Neural crest cell (in vitro differentiated cells): Measurements from ENCODE around the gene ABCA2. TPM values are rescaled to one million over a fixed set of nuclear protein-coding genes. Genes with fewer than 3 reads are reported as not detected.

ENCODE experiments used
- DNase-seq: peaks from one replicate; pipeline ENCODE4 v3.0.0; 2021; ENCODE audit warnings: low read depth, mixed read lengths, low spot score
- H3K27ac Mint-ChIP-seq: one replicate; pipeline ENCODE4 v1.8.0; 2021; ENCODE audit warnings: mild to moderate bottlenecking, mixed read lengths; ENCODE audit not compliant: unreplicated experiment
- H3K27me3 Mint-ChIP-seq: 2 replicates; pipeline ENCODE4 v1.8.0; 2021; ENCODE audit warnings: low read depth, mild to moderate bottlenecking, mixed read lengths
- H3K36me3 Mint-ChIP-seq: 2 replicates; pipeline ENCODE4 v1.8.0; 2021; ENCODE audit warnings: low read depth, mild to moderate bottlenecking, mixed read lengths
- H3K4me1 Mint-ChIP-seq: 2 replicates; pipeline ENCODE4 v1.8.0; 2021; ENCODE audit warnings: mixed read lengths
- H3K4me3 Mint-ChIP-seq: one replicate; pipeline ENCODE4 v1.8.0; 2021; ENCODE audit warnings: mild to moderate bottlenecking, mixed read lengths
- H3K9me3 Mint-ChIP-seq: 2 replicates; pipeline ENCODE4 v1.8.0; 2021; ENCODE audit warnings: mixed read lengths
- CTCF ChIP-seq: fragments of 200-600 bp; sonication (generic); conservative IDR thresholded peaks from 2 replicates; pipeline ENCODE4 v1.5.0; 2021; ENCODE audit warnings: antibody characterized with exemption, mild to moderate bottlenecking
- total RNA-seq: library from RNA; stranded (reverse); gene quantifications from 2 replicates; pipeline ENCODE4 v1.2.1, GENCODE V29; 2021

ABCA2 gene
- total RNA-seq, 1 donor from 2014 or later, result 37.1 TPM

GRCh38 chr9:136961279-136962065, 66.6 kb downstream of the ABCA2 start:
- Mint-ChIP-seq H3K36me3 (no peaks in the 10 kb centered on the region), H3K4me3 (no peak overlapping the region), H3K4me1 (peaks cover 15% of the 10 kb centered on the region), H3K27me3 (no peaks in the 10 kb centered on the region), H3K9me3 (peaks cover 4% of the 10 kb centered on the region), H3K27ac (peak overlapping the region; percentile 12)
- DNase-seq, result no peak
- TF ChIP-seq CTCF, result no peak

- no peak overlapping the region for H3K4me3 Mint-ChIP-seq
- peaks cover 10% of the 10 kb centered on the region for H3K4me1 Mint-ChIP-seq
- H3K27ac Mint-ChIP-seq, result no peak overlapping the region
- H3K27me3 Mint-ChIP-seq, result no peaks in the 10 kb centered on the region
- no peak for DNase-seq
- H3K9me3 Mint-ChIP-seq, result peaks cover 7% of the 10 kb centered on the region
- H3K36me3 Mint-ChIP-seq, result no peaks in the 10 kb centered on the region
- no peak for TF ChIP-seq CTCF
These were observed 67.1 kb downstream of the ABCA2 start for GRCh38 chr9:136960938-136961275.

GRCh38 chr9:136960212-136960937, 67.7 kb downstream of the ABCA2 start:
- peaks cover 6% of the 10 kb centered on the region for H3K4me1 Mint-ChIP-seq
- H3K36me3 Mint-ChIP-seq, result no peaks in the 10 kb centered on the region
- H3K27me3 Mint-ChIP-seq, result no peaks in the 10 kb centered on the region
- H3K4me3 Mint-ChIP-seq, result no peak overlapping the region
- H3K27ac Mint-ChIP-seq, result no peak overlapping the region
- no peak for TF ChIP-seq CTCF
- no peak for DNase-seq
- peaks cover 7% of the 10 kb centered on the region for H3K9me3 Mint-ChIP-seq

- H3K4me1 Mint-ChIP-seq, result peaks cover 6% of the 10 kb centered on the region
- no peak for DNase-seq
These were observed 68.9 kb downstream of the ABCA2 start for GRCh38 chr9:136958898-136959850.

More at GRCh38 chr9:136958898-136959850, 68.9 kb downstream of the ABCA2 start:
- H3K27me3 Mint-ChIP-seq, result no peaks in the 10 kb centered on the region
- H3K27ac Mint-ChIP-seq, result no peak overlapping the region
- TF ChIP-seq CTCF, result no peak
- peaks cover 7% of the 10 kb centered on the region for H3K9me3 Mint-ChIP-seq
- no peaks in the 10 kb centered on the region for H3K36me3 Mint-ChIP-seq
- H3K4me3 Mint-ChIP-seq, result no peak overlapping the region
